Nephron (organoid): ENCODE measurements around the gene RILP.
A peak's percentile ranks its signal among the peaks of the same experiment; 100 is the strongest.
"Not testable (repeated sequence)": the region's sequence is repeated elsewhere in the genome, so short reads cannot be mapped to it uniquely, and the experiment has no call there.

Experiments used
- H3K27ac Mint-ChIP-seq, 3 experiments: 2 replicates each; pipeline ENCODE4 v1.8.0; 2020; ENCODE audit warnings: mixed read lengths in 3 of 3, mild to moderate bottlenecking in 2 of 3, moderate library complexity in 1 of 3
- H3K27me3 Mint-ChIP-seq: 2 replicates; pipeline ENCODE4 v1.8.0; 2021; ENCODE audit warnings: low read depth, mild to moderate bottlenecking, moderate library complexity, mixed read lengths
- H3K36me3 Mint-ChIP-seq: 2 replicates; pipeline ENCODE4 v1.8.0; 2020; ENCODE audit warnings: low read depth, mixed read lengths
- H3K4me1 Mint-ChIP-seq: 2 replicates; pipeline ENCODE4 v1.8.0; 2020; ENCODE audit warnings: mixed read lengths
- H3K4me3 Mint-ChIP-seq, 3 experiments: 2 replicates each; pipeline ENCODE4 v1.8.0; 2020; ENCODE audit warnings: mild to moderate bottlenecking in 3 of 3, mixed read lengths in 3 of 3, moderate library complexity in 2 of 3
- H3K9me3 Mint-ChIP-seq: 2 replicates; pipeline ENCODE4 v1.8.0; 2020; ENCODE audit warnings: mixed read lengths
- TF ChIP-seq, protein P1 (sequence below), 3 experiments: fragments of 200-600 bp; sonication (generic); IDR thresholded peaks; one replicate each; pipeline ENCODE4 v1.5.0; 2021; ENCODE audit warnings: antibody characterized with exemption in 3 of 3; ENCODE audit not compliant: unreplicated experiment in 3 of 3

The RILP gene, protein sequence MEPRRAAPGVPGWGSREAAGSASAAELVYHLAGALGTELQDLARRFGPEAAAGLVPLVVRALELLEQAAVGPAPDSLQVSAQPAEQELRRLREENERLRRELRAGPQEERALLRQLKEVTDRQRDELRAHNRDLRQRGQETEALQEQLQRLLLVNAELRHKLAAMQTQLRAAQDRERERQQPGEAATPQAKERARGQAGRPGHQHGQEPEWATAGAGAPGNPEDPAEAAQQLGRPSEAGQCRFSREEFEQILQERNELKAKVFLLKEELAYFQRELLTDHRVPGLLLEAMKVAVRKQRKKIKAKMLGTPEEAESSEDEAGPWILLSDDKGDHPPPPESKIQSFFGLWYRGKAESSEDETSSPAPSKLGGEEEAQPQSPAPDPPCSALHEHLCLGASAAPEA

GRCh38 chr17:1649844-1650501 lies at the start of gene RILP:
RILP (minus strand) TSS chr17:1649866; CDS start chr17:1649804, 62 bp downstream.
- Mint-ChIP-seq H3K36me3 (peaks cover 43% of the 10 kb centered on the region), H3K9me3 (no peaks in the 10 kb centered on the region), H3K27me3 (peaks cover 9% of the 10 kb centered on the region), H3K4me1 (peaks cover 15% of the 10 kb centered on the region), H3K4me3 (peak within 1 kb of the TSS; percentile 71 to 72 (median 71)), H3K27ac (peak within 1 kb of the TSS in 1 of 3 experiments; percentile 57)
- TF ChIP-seq, protein P1, sequence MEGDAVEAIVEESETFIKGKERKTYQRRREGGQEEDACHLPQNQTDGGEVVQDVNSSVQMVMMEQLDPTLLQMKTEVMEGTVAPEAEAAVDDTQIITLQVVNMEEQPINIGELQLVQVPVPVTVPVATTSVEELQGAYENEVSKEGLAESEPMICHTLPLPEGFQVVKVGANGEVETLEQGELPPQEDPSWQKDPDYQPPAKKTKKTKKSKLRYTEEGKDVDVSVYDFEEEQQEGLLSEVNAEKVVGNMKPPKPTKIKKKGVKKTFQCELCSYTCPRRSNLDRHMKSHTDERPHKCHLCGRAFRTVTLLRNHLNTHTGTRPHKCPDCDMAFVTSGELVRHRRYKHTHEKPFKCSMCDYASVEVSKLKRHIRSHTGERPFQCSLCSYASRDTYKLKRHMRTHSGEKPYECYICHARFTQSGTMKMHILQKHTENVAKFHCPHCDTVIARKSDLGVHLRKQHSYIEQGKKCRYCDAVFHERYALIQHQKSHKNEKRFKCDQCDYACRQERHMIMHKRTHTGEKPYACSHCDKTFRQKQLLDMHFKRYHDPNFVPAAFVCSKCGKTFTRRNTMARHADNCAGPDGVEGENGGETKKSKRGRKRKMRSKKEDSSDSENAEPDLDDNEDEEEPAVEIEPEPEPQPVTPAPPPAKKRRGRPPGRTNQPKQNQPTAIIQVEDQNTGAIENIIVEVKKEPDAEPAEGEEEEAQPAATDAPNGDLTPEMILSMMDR (IDR thresholded peaks at IDR 0.05; ENCODE audit: unreplicated experiment in 3 of 3), result no peak

DNA sequence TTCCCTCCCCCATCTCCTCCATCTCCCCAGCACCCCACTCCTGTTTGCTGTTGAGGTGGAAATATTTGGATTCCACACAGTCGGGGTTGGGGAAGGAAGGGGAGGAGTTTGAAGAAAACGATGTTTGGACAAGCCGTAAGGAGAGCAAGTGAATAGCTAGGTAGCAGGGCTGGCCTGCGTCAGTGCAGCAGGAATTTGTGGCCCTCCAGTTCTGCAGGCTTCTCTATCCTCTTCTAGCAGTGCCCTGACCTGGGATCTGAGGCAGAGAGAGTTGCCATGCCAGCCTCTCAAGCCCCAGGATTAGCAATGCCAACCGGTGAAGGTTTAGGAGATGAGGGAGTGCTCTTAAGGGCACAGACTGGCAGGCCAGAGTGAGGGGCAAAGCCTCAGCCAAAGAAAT lies 48.0 kb upstream of the RILP start:
- Mint-ChIP-seq H3K4me3 (no peak overlapping the region), H3K27me3 (no peaks in the 10 kb centered on the region), H3K27ac (no peak overlapping the region), H3K4me1 (no peaks in the 10 kb centered on the region), H3K9me3 (peaks cover 5% of the 10 kb centered on the region), H3K36me3 (peaks cover 2% of the 10 kb centered on the region)
- TF ChIP-seq, protein P1 (IDR thresholded peaks at IDR 0.05; ENCODE audit: unreplicated experiment in 3 of 3), result no peak

- Mint-ChIP-seq H3K4me3 (no peak overlapping the region), H3K27me3 (no peaks in the 10 kb centered on the region), H3K4me1 (no peaks in the 10 kb centered on the region), H3K27ac (no peak overlapping the region), H3K9me3 (peaks cover 17% of the 10 kb centered on the region), H3K36me3 (peaks cover 12% of the 10 kb centered on the region)
- TF ChIP-seq, protein P1 (IDR thresholded peaks at IDR 0.05; ENCODE audit: unreplicated experiment in 3 of 3), result no peak
Observed at GRCh38 chr17:1695365-1695764, 45.7 kb upstream of the RILP start.

DNA sequence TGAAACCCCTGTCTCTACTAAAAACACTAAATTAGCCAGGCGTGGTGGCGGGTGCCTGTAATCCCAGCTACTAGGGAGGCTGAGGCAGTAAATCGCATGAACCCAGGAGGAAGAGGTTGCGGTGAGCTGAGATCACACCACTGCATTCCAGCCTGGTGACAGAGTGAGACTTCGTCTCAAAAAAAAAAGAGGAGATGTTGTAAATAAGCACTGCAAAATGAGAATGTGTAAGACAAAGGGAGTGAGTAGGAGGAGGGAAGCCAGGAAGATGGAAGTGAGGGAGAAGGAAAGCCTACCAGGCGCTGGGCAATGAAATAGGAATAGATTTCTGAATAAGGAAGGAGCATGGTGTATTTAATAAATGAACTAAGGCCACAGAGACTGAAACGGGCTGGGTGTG lies 43.7 kb upstream of the RILP start:
- Mint-ChIP-seq H3K27ac (peak overlapping the region in 1 of 3 experiments; percentile 5), H3K9me3 (peaks cover 19% of the 10 kb centered on the region), H3K36me3 (peaks cover 12% of the 10 kb centered on the region), H3K27me3 (no peaks in the 10 kb centered on the region), H3K4me1 (no peaks in the 10 kb centered on the region), H3K4me3 (no peak overlapping the region)
- TF ChIP-seq, protein P1 (IDR thresholded peaks at IDR 0.05; ENCODE audit: unreplicated experiment in 3 of 3), result no peak

GRCh38 chr17:1690544-1691221 lies 41.0 kb upstream of the RILP start:
- TF ChIP-seq, protein P1 (IDR thresholded peaks at IDR 0.05; ENCODE audit: unreplicated experiment in 3 of 3), result no peak
- no peaks in the 10 kb centered on the region for H3K27me3 Mint-ChIP-seq
- peaks cover 19% of the 10 kb centered on the region for H3K9me3 Mint-ChIP-seq

DNA sequence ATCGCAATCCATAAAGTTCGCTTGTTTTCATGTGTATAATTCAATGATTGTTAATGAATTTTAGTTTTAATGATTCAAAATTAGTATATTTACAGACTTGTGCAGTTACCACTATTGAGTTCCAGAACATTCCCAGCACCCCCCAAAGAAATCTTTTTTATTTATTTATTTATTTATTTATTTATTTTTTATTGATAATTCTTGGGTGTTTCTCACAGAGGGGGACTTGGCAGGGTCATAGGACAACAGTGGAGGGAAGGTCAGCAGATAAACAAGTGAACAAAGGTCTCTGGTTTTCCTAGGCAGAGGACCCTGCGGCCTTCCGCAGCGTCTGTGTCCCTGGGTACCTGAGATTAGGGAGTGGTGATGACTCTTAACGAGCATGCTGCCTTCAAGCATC lies 38.7 kb upstream of the RILP start:
- Mint-ChIP-seq H3K4me1 (peaks cover 16% of the 10 kb centered on the region), H3K36me3 (peaks cover 26% of the 10 kb centered on the region), H3K9me3 (peaks cover 20% of the 10 kb centered on the region)
- H3K27ac Mint-ChIP-seq, H3K27me3 Mint-ChIP-seq, H3K4me3 Mint-ChIP-seq: not testable (repeated sequence)

More at GRCh38 chr17:1690544-1691221, 41.0 kb upstream of the RILP start:
- no peak overlapping the region for H3K27ac Mint-ChIP-seq
- peaks cover 12% of the 10 kb centered on the region for H3K36me3 Mint-ChIP-seq
- no peak overlapping the region for H3K4me3 Mint-ChIP-seq
- H3K4me1 Mint-ChIP-seq, result no peaks in the 10 kb centered on the region
